ENCODE results near the gene RAB4B.

DNA sequence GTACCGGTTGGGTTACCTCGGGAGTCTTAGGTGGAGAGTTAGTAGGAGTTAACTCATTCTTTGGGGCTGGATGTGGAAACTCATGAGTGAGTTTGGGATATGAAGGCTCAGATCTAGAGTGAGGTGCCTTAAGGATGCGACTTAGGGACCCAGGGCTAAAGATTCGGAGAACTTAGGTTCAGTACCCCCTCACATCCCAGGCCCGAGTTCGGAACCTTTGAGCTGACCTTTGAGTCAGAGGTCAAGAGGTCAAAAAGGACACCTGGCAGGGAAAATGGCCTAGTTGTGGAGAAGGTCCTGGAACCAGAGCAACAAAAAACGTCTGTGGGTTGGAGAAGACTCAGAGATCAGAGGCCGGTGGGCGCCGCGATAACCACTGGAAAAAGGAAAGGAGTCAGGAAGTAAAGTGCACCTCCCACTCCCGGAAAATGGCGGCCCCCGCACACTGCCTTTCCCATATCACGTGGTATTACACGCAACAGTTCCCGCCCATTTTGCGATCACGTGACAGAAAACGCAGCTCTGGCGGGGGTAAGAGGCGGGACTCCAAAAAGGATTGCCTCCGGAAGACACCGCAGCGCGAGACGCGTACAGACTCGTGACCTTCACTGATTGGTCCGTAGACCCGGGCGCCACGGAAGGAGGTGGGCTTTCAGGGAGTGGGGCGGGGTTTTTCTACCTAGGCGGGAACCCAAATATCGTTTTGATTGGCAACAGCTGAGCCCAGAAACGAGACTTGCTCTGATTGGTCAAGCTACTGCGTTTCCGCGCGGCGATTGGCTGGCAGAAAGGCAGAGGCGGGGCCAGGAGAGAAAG, 27.8 kb upstream of the RAB4B start, which contains the start of gene ACTMAP:
- TF ChIP-seq EP300 (IDR thresholded peaks at IDR 0.05) (no peak), POLR2A (IDR thresholded peaks at IDR 0.05) (peak; percentile 9 to 62)
- TF ChIP-seq, protein P1, sequence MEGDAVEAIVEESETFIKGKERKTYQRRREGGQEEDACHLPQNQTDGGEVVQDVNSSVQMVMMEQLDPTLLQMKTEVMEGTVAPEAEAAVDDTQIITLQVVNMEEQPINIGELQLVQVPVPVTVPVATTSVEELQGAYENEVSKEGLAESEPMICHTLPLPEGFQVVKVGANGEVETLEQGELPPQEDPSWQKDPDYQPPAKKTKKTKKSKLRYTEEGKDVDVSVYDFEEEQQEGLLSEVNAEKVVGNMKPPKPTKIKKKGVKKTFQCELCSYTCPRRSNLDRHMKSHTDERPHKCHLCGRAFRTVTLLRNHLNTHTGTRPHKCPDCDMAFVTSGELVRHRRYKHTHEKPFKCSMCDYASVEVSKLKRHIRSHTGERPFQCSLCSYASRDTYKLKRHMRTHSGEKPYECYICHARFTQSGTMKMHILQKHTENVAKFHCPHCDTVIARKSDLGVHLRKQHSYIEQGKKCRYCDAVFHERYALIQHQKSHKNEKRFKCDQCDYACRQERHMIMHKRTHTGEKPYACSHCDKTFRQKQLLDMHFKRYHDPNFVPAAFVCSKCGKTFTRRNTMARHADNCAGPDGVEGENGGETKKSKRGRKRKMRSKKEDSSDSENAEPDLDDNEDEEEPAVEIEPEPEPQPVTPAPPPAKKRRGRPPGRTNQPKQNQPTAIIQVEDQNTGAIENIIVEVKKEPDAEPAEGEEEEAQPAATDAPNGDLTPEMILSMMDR (IDR thresholded peaks at IDR 0.05) = no peak
